WERI-Rb-1 (cell line): ENCODE data around the gene BTF3.
A peak's percentile ranks its signal among the peaks of the same experiment; 100 is the strongest.
"Not testable (repeated sequence)": the region's sequence is repeated elsewhere in the genome, so short reads cannot be mapped to it uniquely, and the experiment has no call there.

Source experiments
- DNase-seq: peaks from one replicate; pipeline ENCODE4 v3.0.0-alpha.2; 2020
- H3K27ac ChIP-seq: fragments of 250-450 bp; sonication (Bioruptor Pico); 2 replicates; pipeline ENCODE4 v1.5.1; 2020; ENCODE audit warnings: mild to moderate bottlenecking, moderate library complexity
- H3K27me3 ChIP-seq: fragments of 250-450 bp; sonication (Bioruptor Pico); 2 replicates; pipeline ENCODE4 v1.5.1; 2021; ENCODE audit warnings: mild to moderate bottlenecking, low read depth, moderate library complexity; ENCODE audit not compliant: insufficient read depth, severe bottlenecking
- H3K36me3 ChIP-seq: fragments of 250-450 bp; sonication (Bioruptor Pico); 2 replicates; pipeline ENCODE4 v1.5.1; 2020; ENCODE audit warnings: mild to moderate bottlenecking, moderate library complexity
- H3K4me3 ChIP-seq: 2 replicates; pipeline ENCODE4 v1.5.1; 2011; ENCODE audit warnings: low read depth, mild to moderate bottlenecking, control low read depth, low read length
- H3K9me3 ChIP-seq: fragments of 250-450 bp; sonication (Bioruptor Pico); 2 replicates; pipeline ENCODE4 v1.5.1; 2021; ENCODE audit warnings: mild to moderate bottlenecking, moderate library complexity; ENCODE audit not compliant: severe bottlenecking
- TF ChIP-seq, protein P1 (sequence below): IDR thresholded peaks from 2 replicates; pipeline ENCODE4 v1.5.1; 2011; ENCODE audit warnings: low read depth, mild to moderate bottlenecking, control low read depth, inconsistent platforms, low read length

BTF3 gene

DNA sequence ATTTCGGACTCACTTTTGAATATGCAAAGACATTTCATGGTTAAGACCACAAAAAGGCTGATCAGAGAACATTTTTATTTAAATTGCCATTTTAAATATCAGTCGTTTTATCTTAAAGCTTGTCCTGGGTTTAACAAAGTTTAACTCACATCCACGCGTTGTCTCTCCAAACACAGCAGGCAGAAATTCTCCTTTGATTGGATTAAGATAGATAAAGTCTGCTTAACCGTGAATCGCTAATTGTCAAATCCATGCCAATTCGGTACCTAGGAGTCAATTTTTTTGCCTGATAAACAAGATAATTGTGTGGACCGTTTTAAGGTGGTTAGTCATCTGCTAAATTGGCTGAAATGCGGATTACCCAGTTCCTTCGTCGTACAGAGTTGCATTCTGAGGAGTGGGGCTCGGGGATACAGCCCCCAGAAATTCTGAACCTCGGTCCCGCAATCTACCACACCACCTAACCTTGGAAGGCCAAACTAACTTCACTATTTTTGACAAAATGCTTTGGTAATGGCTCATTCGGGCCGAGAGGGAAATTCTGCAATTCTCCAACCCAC, 665 bp upstream of the BTF3 start:
- H3K27ac ChIP-seq: peak overlapping the region; percentile 91
- H3K27me3 ChIP-seq: no peaks in the 10 kb centered on the region
- peak overlapping the region; percentile 98 for H3K4me3 ChIP-seq
- no peaks in the 10 kb centered on the region for H3K9me3 ChIP-seq
- H3K36me3 ChIP-seq: peaks cover 38% of the 10 kb centered on the region
- TF ChIP-seq, protein P1, sequence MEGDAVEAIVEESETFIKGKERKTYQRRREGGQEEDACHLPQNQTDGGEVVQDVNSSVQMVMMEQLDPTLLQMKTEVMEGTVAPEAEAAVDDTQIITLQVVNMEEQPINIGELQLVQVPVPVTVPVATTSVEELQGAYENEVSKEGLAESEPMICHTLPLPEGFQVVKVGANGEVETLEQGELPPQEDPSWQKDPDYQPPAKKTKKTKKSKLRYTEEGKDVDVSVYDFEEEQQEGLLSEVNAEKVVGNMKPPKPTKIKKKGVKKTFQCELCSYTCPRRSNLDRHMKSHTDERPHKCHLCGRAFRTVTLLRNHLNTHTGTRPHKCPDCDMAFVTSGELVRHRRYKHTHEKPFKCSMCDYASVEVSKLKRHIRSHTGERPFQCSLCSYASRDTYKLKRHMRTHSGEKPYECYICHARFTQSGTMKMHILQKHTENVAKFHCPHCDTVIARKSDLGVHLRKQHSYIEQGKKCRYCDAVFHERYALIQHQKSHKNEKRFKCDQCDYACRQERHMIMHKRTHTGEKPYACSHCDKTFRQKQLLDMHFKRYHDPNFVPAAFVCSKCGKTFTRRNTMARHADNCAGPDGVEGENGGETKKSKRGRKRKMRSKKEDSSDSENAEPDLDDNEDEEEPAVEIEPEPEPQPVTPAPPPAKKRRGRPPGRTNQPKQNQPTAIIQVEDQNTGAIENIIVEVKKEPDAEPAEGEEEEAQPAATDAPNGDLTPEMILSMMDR: no peak
- DNase-seq: no peak

DNA sequence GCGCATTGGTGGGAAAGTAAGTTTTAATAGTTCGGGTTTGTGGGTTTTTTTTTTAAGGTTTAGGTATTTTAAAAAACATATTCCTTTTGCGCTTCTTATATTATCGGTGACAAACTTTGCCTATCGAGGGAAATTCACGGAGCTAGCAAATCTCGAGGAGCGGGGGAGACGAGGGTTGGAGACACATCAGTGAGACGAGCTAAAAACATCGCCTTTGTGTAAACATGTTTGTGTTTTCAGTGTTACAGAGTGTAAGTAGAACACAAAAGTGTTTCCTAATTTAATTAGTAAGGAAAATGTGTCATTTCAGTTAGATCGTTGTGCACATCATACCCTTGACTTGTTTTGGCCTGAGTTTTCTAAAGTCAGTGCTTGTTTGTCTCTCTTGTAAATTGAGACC, 945 bp downstream of the BTF3 start:
- H3K36me3 ChIP-seq: peaks cover 54% of the 10 kb centered on the region

DNA sequence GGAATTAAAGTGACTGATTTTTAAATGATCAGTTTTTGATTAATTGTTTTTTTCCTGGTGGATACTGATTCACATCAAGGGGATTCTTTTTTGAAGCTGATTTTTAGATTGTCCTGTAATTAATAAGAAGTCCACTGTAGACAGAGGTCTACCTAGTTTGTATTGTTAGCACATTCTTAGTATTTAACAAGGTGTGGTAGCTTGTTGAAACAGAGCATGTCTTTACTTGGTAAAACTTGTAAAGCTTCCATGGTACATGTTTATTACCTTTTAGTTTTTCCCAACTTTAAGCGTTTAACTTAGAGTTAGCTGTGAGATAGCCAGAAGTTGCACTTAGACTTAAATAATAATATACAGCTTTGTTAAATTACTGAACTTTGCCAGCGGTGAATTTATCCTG, 1.5 kb downstream of the BTF3 start:
- Histone ChIP-seq H3K4me3 (no peak overlapping the region; the same call in 1 of the 2 replicates), H3K27me3 (no peaks in the 10 kb centered on the region), H3K9me3 (no peaks in the 10 kb centered on the region), H3K36me3 (peaks cover 59% of the 10 kb centered on the region), H3K27ac (no peak overlapping the region)
- TF ChIP-seq, protein P1: no peak
- no peak for DNase-seq

More for the DNA sequence above, 945 bp downstream of the BTF3 start:
- DNase-seq: no peak
- Histone ChIP-seq H3K9me3 (no peaks in the 10 kb centered on the region), H3K4me3 (peak overlapping the region; percentile 98), H3K27ac (peak overlapping the region; percentile 91), H3K27me3 (no peaks in the 10 kb centered on the region)
- TF ChIP-seq, protein P1: no peak

DNA sequence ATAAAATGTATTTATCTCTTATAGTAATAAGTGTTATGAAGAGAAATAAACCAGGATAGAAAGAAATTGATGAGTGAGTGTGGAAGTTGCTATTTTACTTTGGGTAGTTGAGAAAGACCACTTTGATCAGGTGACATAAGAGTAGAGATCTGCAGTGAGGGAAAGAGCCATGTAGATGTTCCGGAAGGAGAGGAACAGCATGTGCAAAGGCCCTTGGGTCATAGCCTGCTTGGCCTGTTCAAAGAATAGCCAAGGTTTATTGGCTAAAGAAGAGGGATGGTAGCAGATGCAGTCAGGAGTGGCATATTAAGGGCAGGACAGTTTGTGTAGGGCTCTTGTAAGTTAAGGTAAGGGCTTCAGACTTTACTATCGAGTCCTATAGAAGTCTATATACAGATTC, 3.2 kb downstream of the BTF3 start:
- Histone ChIP-seq H3K9me3 (no peaks in the 10 kb centered on the region), H3K4me3 (no peak overlapping the region), H3K36me3 (peaks cover 76% of the 10 kb centered on the region), H3K27ac (no peak overlapping the region), H3K27me3 (no peaks in the 10 kb centered on the region)
- TF ChIP-seq, protein P1: no peak
- DNase-seq: no peak

DNA sequence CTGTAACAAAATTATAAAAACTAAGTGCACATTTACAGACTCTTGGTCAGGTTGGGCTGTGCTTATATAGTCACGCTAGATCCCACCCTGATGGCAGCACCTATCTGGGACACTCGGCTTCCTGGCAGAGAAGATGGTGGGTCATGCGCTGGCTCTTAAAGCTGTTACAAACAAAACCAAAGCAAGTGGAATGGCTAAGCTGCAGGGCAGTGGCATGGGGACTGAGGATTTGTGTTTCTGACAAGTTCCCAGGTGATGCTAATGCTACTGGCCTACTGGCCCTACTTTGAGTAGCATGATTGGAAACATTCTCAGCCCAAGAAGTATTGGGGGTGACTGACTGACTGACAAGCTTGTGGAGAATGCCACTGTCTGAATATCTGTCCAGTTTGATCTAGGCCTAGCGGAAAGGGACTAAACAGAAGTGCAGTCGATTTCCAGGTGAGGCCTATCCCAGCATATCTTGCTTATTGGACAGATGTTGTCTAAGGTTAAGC, 8.3 kb downstream of the BTF3 start:
- TF ChIP-seq, protein P1: no peak
- DNase-seq: no peak
- H3K36me3 ChIP-seq: peaks cover 55% of the 10 kb centered on the region
- no peak overlapping the region for H3K4me3 ChIP-seq
- H3K9me3 ChIP-seq: no peaks in the 10 kb centered on the region
- H3K27ac ChIP-seq: no peak overlapping the region
- no peaks in the 10 kb centered on the region for H3K27me3 ChIP-seq

DNA sequence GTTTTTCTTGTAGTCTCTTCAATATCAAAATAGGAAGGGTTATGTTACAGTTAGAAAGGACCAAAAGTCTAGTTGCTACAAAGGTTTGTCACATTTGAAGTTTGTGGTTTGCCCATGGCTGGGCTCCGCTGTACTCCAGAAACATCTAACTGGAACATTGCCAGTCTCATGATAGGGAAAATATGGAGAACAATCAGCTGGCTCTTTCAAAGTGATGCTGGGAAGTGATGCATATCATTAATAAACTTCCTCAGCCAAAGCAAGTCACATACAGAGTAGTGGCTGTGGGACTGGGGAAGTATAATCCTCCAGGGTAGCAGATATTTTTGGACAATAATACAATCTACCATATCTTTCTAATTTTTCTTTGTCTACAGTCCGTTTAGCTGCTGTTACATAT, 8.8 kb downstream of the BTF3 start:
- Histone ChIP-seq H3K4me3 (no peak overlapping the region), H3K36me3 (peaks cover 51% of the 10 kb centered on the region), H3K9me3 (no peaks in the 10 kb centered on the region), H3K27ac (no peak overlapping the region), H3K27me3 (no peaks in the 10 kb centered on the region)
- no peak for DNase-seq
- TF ChIP-seq, protein P1: no peak

DNA sequence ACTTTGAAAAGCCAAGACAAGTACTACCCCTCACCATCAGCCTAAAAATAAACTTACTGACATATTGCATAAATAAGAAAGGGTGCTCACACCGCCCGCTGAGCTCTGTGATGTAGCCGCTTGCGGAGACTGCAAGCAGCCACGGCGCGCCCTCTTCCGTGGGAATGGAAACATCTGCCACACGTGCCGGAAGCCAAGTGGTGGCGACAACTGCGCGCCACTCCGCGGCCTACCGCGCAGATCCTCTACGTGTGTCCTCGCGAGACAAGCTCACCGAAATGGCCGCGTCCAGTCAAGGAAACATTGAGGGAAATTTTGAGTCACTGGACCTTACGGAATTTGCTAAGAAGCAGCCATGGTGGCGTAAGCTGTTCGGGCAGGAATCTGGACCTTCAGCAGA, 10.3 kb downstream of the BTF3 start:
- H3K4me3 ChIP-seq, H3K9me3 ChIP-seq, H3K27ac ChIP-seq, DNase-seq, H3K27me3 ChIP-seq: not testable (repeated sequence)
- peaks cover 36% of the 10 kb centered on the region for H3K36me3 ChIP-seq
